HepG2 (cell line): ENCODE results near the gene PKD1L1. TPM values are rescaled to one million over a fixed set of nuclear protein-coding genes. Genes with fewer than 3 reads are reported as not detected.
A peak's percentile ranks its signal among the peaks of the same experiment; 100 is the strongest.

Source experiments
- ATAC-seq: fragments of 200-7000 bp; cut with Tn5 transposase; 3 replicates; pipeline ENCODE4 v1.9.1; 2020; ENCODE audit warnings: mild to moderate bottlenecking, moderate library complexity
- BruUV-seq: library from RNA; stranded (reverse); fragments of 400-500 nt; replicated peaks from 2 replicates; lab custom pipeline; 2021; lab: Mats Ljungman, UMichigan
- CTCF ChIA-PET: fragments of 300-600 bp; formaldehyde crosslinking; extraction: SDS; loops from one replicate; lab custom pipeline; 2021; ENCODE audit warnings: low total read pairs, inconsistent platforms, low intra/inter-chr PET ratio; lab: Yijun Ruan, JAX
- POLR2A ChIA-PET: fragments of 350-600 bp; sonication (Branson Sonifier 250); formaldehyde crosslinking; loops from one replicate; lab custom pipeline; 2020; ENCODE audit warnings: antibody characterized with exemption, inconsistent platforms; lab: Yijun Ruan, JAX
- DNase-seq: peaks from one replicate; pipeline ENCODE4 v3.0.0-alpha.2; 2015; ENCODE audit warnings: low spot score
- FAIRE-seq: peaks from 3 replicates; lab custom pipeline; 2011; peaks lifted over from hg19 to GRCh38; lab: Jason Lieb, UNC
- H2AFZ ChIP-seq: one replicate; pipeline ENCODE4 v1.6.1; 2011; ENCODE audit warnings: low read length, inconsistent platforms
- H3K27ac ChIP-seq: fragments of 300-600 bp; 3 replicates; pipeline ENCODE4 v1.8.0; 2011; ENCODE audit warnings: mixed run types, mild to moderate bottlenecking, mixed read lengths, low read length, inconsistent platforms; ENCODE audit not compliant: insufficient read depth; ENCODE audit errors: extremely low read length
- H3K27me3 ChIP-seq, 2 experiments: fragments of 200-600 bp in 1 of 2; 2 replicates in 1 of 2; 3 replicates in 1 of 2; pipeline versions ENCODE4 v1.6.0 to v1.8.0; 2011; ENCODE audit warnings: low read length in 2 of 2, mild to moderate bottlenecking in 2 of 2, moderate library complexity in 2 of 2, inconsistent platforms in 1 of 2; ENCODE audit not compliant: insufficient read depth in 2 of 2, control insufficient read depth in 1 of 2
- H3K36me3 ChIP-seq, 2 experiments: fragments of 200-600 bp in 1 of 2; replicated peaks in 1 of 2; 2 replicates in 1 of 2; 3 replicates in 1 of 2; pipeline versions ENCODE4 v1.5.1 to v1.8.0; 2011; ENCODE audit warnings: low read length in 2 of 2, inconsistent platforms in 1 of 2; ENCODE audit not compliant: insufficient read depth in 2 of 2, control insufficient read depth in 1 of 2
- H3K4me1 ChIP-seq: 2 replicates; pipeline ENCODE4 v1.5.1; 2012; ENCODE audit warnings: low read length, inconsistent platforms; ENCODE audit not compliant: insufficient read depth
- H3K4me2 ChIP-seq: 2 replicates; pipeline ENCODE4 v1.6.0; 2011; ENCODE audit warnings: low read depth, low read length, inconsistent platforms
- H3K4me3 ChIP-seq, 3 experiments: fragments of 200-600 bp in 1 of 3; sonication (generic), shearing (Covaris generic) in 1 of 3; replicated peaks in 1 of 3; 2 replicates each; pipeline ENCODE4 v1.5.1; 2011 to 2016; ENCODE audit warnings: low read length in 3 of 3, inconsistent platforms in 2 of 3, low read depth in 2 of 3, mild to moderate bottlenecking in 2 of 3, control low read depth in 1 of 3, mixed read lengths in 1 of 3; ENCODE audit not compliant: insufficient read depth in 1 of 3
- H3K79me2 ChIP-seq: one replicate; pipeline ENCODE4 v1.6.1; 2011; ENCODE audit warnings: low read length, inconsistent platforms; ENCODE audit not compliant: insufficient read depth
- H3K9ac ChIP-seq: 2 replicates; pipeline ENCODE4 v1.6.0; 2011; ENCODE audit warnings: mild to moderate bottlenecking, low read depth, low read length, inconsistent platforms; ENCODE audit not compliant: insufficient read depth
- H3K9me3 ChIP-seq: 2 replicates; pipeline ENCODE4 v1.5.1; 2012; ENCODE audit warnings: mild to moderate bottlenecking, low read length
- H4K20me1 ChIP-seq: 2 replicates; pipeline ENCODE4 v1.6.0; 2011; ENCODE audit warnings: inconsistent platforms, mild to moderate bottlenecking, low read length, moderate library complexity; ENCODE audit not compliant: insufficient read depth
- BORCS8-MEF2B ChIP-seq: sonication (generic); formaldehyde crosslinking; IDR thresholded peaks from 2 replicates; pipeline ENCODE4 v1.8.0; 2022; ENCODE audit warnings: mild to moderate bottlenecking, missing genetic modification reagents
- ELF1 ChIP-seq: sonication (generic); formaldehyde crosslinking; IDR thresholded peaks from 2 replicates; pipeline ENCODE4 v1.4.0; 2020; ENCODE audit warnings: missing genetic modification reagents
- EP300 ChIP-seq, 3 experiments: sonication (generic) in 1 of 3; formaldehyde crosslinking in 1 of 3; IDR thresholded peaks; 2 replicates each; pipeline versions ENCODE4 v1.5.1 to v1.6.1; 2011 to 2020; ENCODE audit warnings: low read depth in 2 of 3, low read length in 2 of 3, borderline replicate concordance in 1 of 3, improper control_type of control experiment in 1 of 3, mild to moderate bottlenecking in 1 of 3, missing genetic modification reagents in 1 of 3, moderate library complexity in 1 of 3
- HHEX ChIP-seq: IDR thresholded peaks from 2 replicates; pipeline ENCODE4 v1.6.1; 2016; ENCODE audit warnings: control low read depth
- IKZF1 ChIP-seq: fragments of 450-650 bp; IDR thresholded peaks from 2 replicates; pipeline ENCODE4 v1.7.1; 2016
- MAFF ChIP-seq: IDR thresholded peaks from 2 replicates; pipeline ENCODE4 v1.6.1; 2011; ENCODE audit warnings: low read depth, low read length, improper control_type of control experiment
- MAFK ChIP-seq, 2 experiments: IDR thresholded peaks in 1 of 2; conservative IDR thresholded peaks in 1 of 2; 2 replicates each; pipeline ENCODE4 v1.6.1; 2011; ENCODE audit warnings: improper control_type of control experiment in 2 of 2, low read length in 2 of 2
- NAIF1 ChIP-seq: sonication (generic); formaldehyde crosslinking; IDR thresholded peaks from 2 replicates; pipeline ENCODE4 v1.5.0; 2020; ENCODE audit warnings: mild to moderate bottlenecking, missing genetic modification reagents, borderline replicate concordance
- NR2F2 ChIP-seq: IDR thresholded peaks from 2 replicates; pipeline ENCODE4 v1.6.1; 2012; ENCODE audit warnings: low read depth, inconsistent platforms, borderline replicate concordance
- ONECUT2 ChIP-seq: sonication (generic); formaldehyde crosslinking; IDR thresholded peaks from 2 replicates; pipeline ENCODE4 v1.4.0; 2020; ENCODE audit warnings: missing genetic modification reagents
- PHF20 ChIP-seq: sonication (generic); formaldehyde crosslinking; IDR thresholded peaks from 2 replicates; pipeline ENCODE4 v1.5.0; 2020; ENCODE audit warnings: mild to moderate bottlenecking, missing genetic modification reagents
- RFX3 ChIP-seq: IDR thresholded peaks from 2 replicates; pipeline ENCODE4 v1.6.1; 2016; ENCODE audit warnings: missing biosample characterization, missing genetic modification reagents
- SETDB1 ChIP-seq: sonication (generic); formaldehyde crosslinking; IDR thresholded peaks from 2 replicates; pipeline ENCODE4 v1.5.1; 2020; ENCODE audit warnings: missing genetic modification reagents, mild to moderate bottlenecking, borderline replicate concordance
- SOX13 ChIP-seq, 3 experiments: fragments of 450-650 bp in 1 of 3; sonication (generic) in 1 of 3; formaldehyde crosslinking in 1 of 3; IDR thresholded peaks in 2 of 3; conservative IDR thresholded peaks in 1 of 3; 2 replicates each; pipeline versions ENCODE4 v1.5.0 to v1.6.1; 2016 to 2020; ENCODE audit warnings: antibody characterized with exemption in 1 of 3, mild to moderate bottlenecking in 1 of 3, missing compliant biosample characterization in 1 of 3, missing genetic modification reagents in 1 of 3, moderate library complexity in 1 of 3
- SOX5 ChIP-seq: IDR thresholded peaks from 2 replicates; pipeline ENCODE4 v1.6.1; 2016; ENCODE audit warnings: borderline replicate concordance
- TEAD3 ChIP-seq: optimal IDR thresholded peaks from 2 replicates; pipeline ENCODE3; 2016; ENCODE audit warnings: borderline replicate concordance
- U2AF1 ChIP-seq: fragments of 200-400 bp; formaldehyde crosslinking; optimal IDR thresholded peaks from 2 replicates; pipeline ENCODE3; 2017; ENCODE audit warnings: mild to moderate bottlenecking, low read depth, low read length
- ZNF335 ChIP-seq: sonication (generic); formaldehyde crosslinking; IDR thresholded peaks from 2 replicates; pipeline ENCODE4 v1.4.0; 2020; ENCODE audit warnings: missing genetic modification reagents
- ZNF567 ChIP-seq: sonication (generic); formaldehyde crosslinking; IDR thresholded peaks from 2 replicates; pipeline ENCODE4 v1.8.1; 2023; ENCODE audit warnings: mild to moderate bottlenecking, missing genetic modification reagents, borderline replicate concordance
- ZNF672 ChIP-seq: sonication (generic); formaldehyde crosslinking; IDR thresholded peaks from 2 replicates; pipeline ENCODE4 v1.8.1; 2022; ENCODE audit warnings: missing genetic modification reagents
- WGBS: methylation state at CpG from one replicate; pipeline ENCODE4 v1.1.6; 2017; ENCODE audit warnings: low lambda C conversion rate; 5-methylcytosine and 5-hydroxymethylcytosine counted together
- in situ Hi-C: cut with HindIII; loops from 2 replicates; pipeline ENCODE4 v1.10.0; 2017; ENCODE audit warnings: low pct_unique_long_range_greater_than_20kb; ENCODE audit not compliant: extremely low pct_ligation_motif_present
- intact Hi-C: fragments of 100-400 bp; cut with micrococcal nuclease; formaldehyde crosslinking; loops from one replicate; pipeline ENCODE4 v1.10.0; 2022; ENCODE audit not compliant: unreplicated experiment
- polyA plus RNA-seq, 8 experiments: library from polyadenylated mRNA; depleted of rRNA in 3 of 8; stranded (reverse) in 7 of 8; unstranded in 1 of 8; fragments of >200 nt; fragmentation: Illumina TruSeq in 4 of 8; extraction: Trizol in 4 of 8; gene quantifications; 2 replicates each; pipeline versions ENCODE4 v1.2.1 to v1.2.3, GENCODE V29; 2011 to 2016; ENCODE audit warnings: low read depth in 4 of 8, missing spikeins in 1 of 8, mixed read lengths in 1 of 8; ENCODE audit not compliant: insufficient read depth in 1 of 8
- total RNA-seq, 5 experiments: library from RNA; depleted of rRNA; stranded (reverse); fragments of >200 nt; fragmentation: Illumina TruSeq; extraction: Trizol; gene quantifications; 2 replicates each; pipeline ENCODE4 v1.2.3, GENCODE V29; 2016; ENCODE audit warnings: low read depth in 1 of 5
- TF ChIP-seq, protein P1 (sequence below): conservative IDR thresholded peaks from 2 replicates; pipeline ENCODE4 v1.6.1; 2018; ENCODE audit warnings: missing genetic modification reagents
- TF ChIP-seq, protein P2 (sequence below): IDR thresholded peaks from 2 replicates; pipeline ENCODE4 v1.4.0; 2020; ENCODE audit warnings: mild to moderate bottlenecking, missing genetic modification reagents

Gene PKD1L1
- total and polyA plus RNA-seq, 2 of the 13 experiments (the other 11 are each of a cell fraction or from before 2014, with no cell fraction given): 0.01 TPM; not detected in 1

DNA sequence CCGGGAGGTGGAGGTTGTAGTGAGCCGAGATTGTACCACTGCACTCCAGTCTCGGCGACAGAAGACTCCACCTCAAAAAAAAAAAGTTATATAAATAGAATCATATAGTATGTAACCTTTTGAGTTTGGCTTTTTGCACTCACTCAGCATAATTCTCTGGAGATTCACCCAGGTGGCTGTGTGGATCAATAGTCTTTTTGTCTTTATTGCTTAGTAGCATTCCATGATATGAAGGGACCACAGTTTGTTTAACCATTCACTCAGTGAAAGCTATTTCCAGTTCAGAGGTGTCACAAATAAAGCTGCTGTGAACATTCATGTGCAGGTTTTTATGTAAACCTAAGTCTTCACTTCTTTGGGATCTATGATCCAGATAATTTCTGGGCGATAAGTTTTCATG lies 167.7 kb downstream of the PKD1L1 start:
- 0 out of 2 replicates have a peak, but pooled peaks cover 5% of the 10 kb centered on the region for H3K9me3 ChIP-seq
- H2AFZ ChIP-seq: no peak overlapping the region
- ATAC-seq (no peak), DNase-seq (peak; percentile 54), FAIRE-seq (no peak)
- H3K27ac ChIP-seq: no peak overlapping the region
- no peaks in the 10 kb centered on the region for H3K36me3 ChIP-seq
- H3K27me3 ChIP-seq: no peaks in the 10 kb centered on the region
- H3K4me1 ChIP-seq: peaks cover 100% of the 10 kb centered on the region
- H3K4me3 ChIP-seq: no peak overlapping the region
- BruUV-seq: no TSS peak
- no peak overlapping the region for H3K9ac ChIP-seq
- WGBS: 96% methylated on average over 5 of the region's 5 CpGs
- POLR2A ChIA-PET: no interaction called here
- intact Hi-C loops: loop anchor here (10.0 kb wide), 1 partner anchor 306 kb away; no protein-coding TSS in a partner anchor
- H3K79me2 ChIP-seq: no peaks in the 10 kb centered on the region
- in situ Hi-C loops: no loop called here
- no peak overlapping the region for H3K4me2 ChIP-seq
- CTCF ChIA-PET: no interaction called here
- H4K20me1 ChIP-seq: no peaks in the 10 kb centered on the region
- TF ChIP-seq ZNF567 (CRISPR knock-in tag) (no peak), RFX3 (CRISPR knock-in tag) (no peak), ONECUT2 (CRISPR knock-in tag) (peak; percentile 58; the same call in 1 of the 2 replicates), ELF1 (CRISPR knock-in tag) (no peak), NAIF1 (CRISPR knock-in tag) (no peak), SOX13 (IDR thresholded peaks at IDR 0.05) (no peak), SOX13 (CRISPR knock-in tag; conservative IDR thresholded peaks at IDR 0.05 in 1 of 2, IDR thresholded peaks at IDR 0.05 in 1 of 2) (peak in 1 of 2 experiments; percentile 62; a peak in 2 of 4 replicates), MAFK (conservative IDR thresholded peaks at IDR 0.05 in 1 of 2, IDR thresholded peaks at IDR 0.05 in 1 of 2; ENCODE audit: low read length in 2 of 2) (peak; percentile 67 to 69; a peak in 3 of 4 replicates), TEAD3 (CRISPR knock-in tag) (no peak), U2AF1 (no peak), SETDB1 (CRISPR knock-in tag) (no peak), MAFF (peak; percentile 64), IKZF1 (no peak), ZNF672 (CRISPR knock-in tag) (no peak), ZNF335 (CRISPR knock-in tag) (no peak), SOX5 (CRISPR knock-in tag) (peak; percentile 50; the same call in 1 of the 2 replicates), BORCS8-MEF2B (CRISPR knock-in tag) (no peak), NR2F2 (no peak), EP300 (IDR thresholded peaks at IDR 0.05; ENCODE audit: low read depth in 2 of 2, low read length in 2 of 2) (0 out of 4 replicates have a peak, but pooled peaks of 1 of the 2 experiments have one; percentile 23), EP300 (CRISPR knock-in tag; IDR thresholded peaks at IDR 0.05; ENCODE audit: borderline replicate concordance) (no peak), HHEX (CRISPR knock-in tag) (no peak), PHF20 (CRISPR knock-in tag) (no peak)
- TF ChIP-seq, protein P1, sequence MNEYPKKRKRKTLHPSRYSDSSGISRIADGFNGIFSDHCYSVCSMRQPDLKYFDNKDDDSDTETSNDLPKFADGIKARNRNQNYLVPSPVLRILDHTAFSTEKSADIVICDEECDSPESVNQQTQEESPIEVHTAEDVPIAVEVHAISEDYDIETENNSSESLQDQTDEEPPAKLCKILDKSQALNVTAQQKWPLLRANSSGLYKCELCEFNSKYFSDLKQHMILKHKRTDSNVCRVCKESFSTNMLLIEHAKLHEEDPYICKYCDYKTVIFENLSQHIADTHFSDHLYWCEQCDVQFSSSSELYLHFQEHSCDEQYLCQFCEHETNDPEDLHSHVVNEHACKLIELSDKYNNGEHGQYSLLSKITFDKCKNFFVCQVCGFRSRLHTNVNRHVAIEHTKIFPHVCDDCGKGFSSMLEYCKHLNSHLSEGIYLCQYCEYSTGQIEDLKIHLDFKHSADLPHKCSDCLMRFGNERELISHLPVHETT: no peak
- TF ChIP-seq, protein P2, sequence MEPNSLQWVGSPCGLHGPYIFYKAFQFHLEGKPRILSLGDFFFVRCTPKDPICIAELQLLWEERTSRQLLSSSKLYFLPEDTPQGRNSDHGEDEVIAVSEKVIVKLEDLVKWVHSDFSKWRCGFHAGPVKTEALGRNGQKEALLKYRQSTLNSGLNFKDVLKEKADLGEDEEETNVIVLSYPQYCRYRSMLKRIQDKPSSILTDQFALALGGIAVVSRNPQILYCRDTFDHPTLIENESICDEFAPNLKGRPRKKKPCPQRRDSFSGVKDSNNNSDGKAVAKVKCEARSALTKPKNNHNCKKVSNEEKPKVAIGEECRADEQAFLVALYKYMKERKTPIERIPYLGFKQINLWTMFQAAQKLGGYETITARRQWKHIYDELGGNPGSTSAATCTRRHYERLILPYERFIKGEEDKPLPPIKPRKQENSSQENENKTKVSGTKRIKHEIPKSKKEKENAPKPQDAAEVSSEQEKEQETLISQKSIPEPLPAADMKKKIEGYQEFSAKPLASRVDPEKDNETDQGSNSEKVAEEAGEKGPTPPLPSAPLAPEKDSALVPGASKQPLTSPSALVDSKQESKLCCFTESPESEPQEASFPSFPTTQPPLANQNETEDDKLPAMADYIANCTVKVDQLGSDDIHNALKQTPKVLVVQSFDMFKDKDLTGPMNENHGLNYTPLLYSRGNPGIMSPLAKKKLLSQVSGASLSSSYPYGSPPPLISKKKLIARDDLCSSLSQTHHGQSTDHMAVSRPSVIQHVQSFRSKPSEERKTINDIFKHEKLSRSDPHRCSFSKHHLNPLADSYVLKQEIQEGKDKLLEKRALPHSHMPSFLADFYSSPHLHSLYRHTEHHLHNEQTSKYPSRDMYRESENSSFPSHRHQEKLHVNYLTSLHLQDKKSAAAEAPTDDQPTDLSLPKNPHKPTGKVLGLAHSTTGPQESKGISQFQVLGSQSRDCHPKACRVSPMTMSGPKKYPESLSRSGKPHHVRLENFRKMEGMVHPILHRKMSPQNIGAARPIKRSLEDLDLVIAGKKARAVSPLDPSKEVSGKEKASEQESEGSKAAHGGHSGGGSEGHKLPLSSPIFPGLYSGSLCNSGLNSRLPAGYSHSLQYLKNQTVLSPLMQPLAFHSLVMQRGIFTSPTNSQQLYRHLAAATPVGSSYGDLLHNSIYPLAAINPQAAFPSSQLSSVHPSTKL: 0 out of 2 replicates have a peak, but pooled peaks have one; percentile 7
